Gastroesophageal sphincter (tissue), 4 donors: ENCODE data around the gene VIPR2. TPM values are rescaled to one million over a fixed set of nuclear protein-coding genes. Genes with fewer than 3 reads are reported as not detected.
A peak's percentile ranks its signal among the peaks of the same experiment; 100 is the strongest.

Source experiments
- ATAC-seq: fragments of 150-250 bp; one replicate; pipeline ENCODE4 v1.9.1; 2016; ENCODE audit warnings: mild to moderate bottlenecking, moderate library complexity
- H3K27ac ChIP-seq, 4 donors: fragments of 200-600 bp; sonication (generic) in 3 of 4; 1 replicate in 3 of 4; 2 replicates in 1 of 4; pipeline ENCODE4 v1.5.1; 2016 to 2019
- H3K27me3 ChIP-seq: fragments of 200-600 bp; sonication (generic); one replicate; pipeline ENCODE4 v1.5.1; 2019
- H3K36me3 ChIP-seq, 2 donors: fragments of 200-600 bp; sonication (generic); one replicate each; pipeline ENCODE4 v1.5.1; 2019; ENCODE audit warnings: control low read depth in 1 of 2
- H3K4me1 ChIP-seq, 3 donors: fragments of 200-600 bp; sonication (generic); 1 replicate in 2 of 3; 2 replicates in 1 of 3; pipeline ENCODE4 v1.5.1; 2016 to 2019; ENCODE audit warnings: control low read depth in 2 of 3
- H3K4me3 ChIP-seq, 2 donors: fragments of 200-600 bp; sonication (generic); one replicate each; pipeline ENCODE4 v1.5.1; 2019; ENCODE audit warnings: mild to moderate bottlenecking in 1 of 2, moderate library complexity in 1 of 2
- H3K9me3 ChIP-seq, 3 donors: fragments of 200-600 bp; sonication (generic); one replicate each; pipeline ENCODE4 v1.5.1; 2017 to 2019; ENCODE audit warnings: control low read depth in 2 of 3
- EP300 ChIP-seq: sonication (generic); formaldehyde crosslinking; IDR thresholded peaks from one replicate; pipeline ENCODE4 v1.6.1; 2017; ENCODE audit warnings: antibody characterized with exemption, mild to moderate bottlenecking
- POLR2A ChIP-seq, 2 donors: fragments of 450-650 bp; IDR thresholded peaks; one replicate each; pipeline ENCODE4 v1.6.1; 2017; ENCODE audit warnings: antibody characterized with exemption in 2 of 2, mild to moderate bottlenecking in 2 of 2, moderate library complexity in 1 of 2
- POLR2AphosphoS5 ChIP-seq: sonication (generic); formaldehyde crosslinking; IDR thresholded peaks from one replicate; pipeline ENCODE4 v1.6.1; 2017; ENCODE audit warnings: antibody characterized with exemption
- WGBS, 2 donors: methylation state at CpG; one replicate each; pipeline ENCODE4 v1.1.5; 2018; ENCODE audit warnings: low coverage in 1 of 2; 5-methylcytosine and 5-hydroxymethylcytosine counted together
- total RNA-seq, 4 donors: library from RNA; depleted of rRNA; stranded (reverse); fragments of >200 nt; gene quantifications; one replicate each; pipeline ENCODE4 v1.1.0, GENCODE V29; 2016
- TF ChIP-seq, protein P1 (sequence below), 4 experiments: fragments of 200-600 bp in 2 of 4; fragments of 450-650 bp in 2 of 4; sonication (generic) in 1 of 4; IDR thresholded peaks; one replicate each; pipeline ENCODE4 v1.5.1; 2017 to 2019; ENCODE audit warnings: antibody characterized with exemption in 4 of 4, mild to moderate bottlenecking in 2 of 4, moderate library complexity in 2 of 4

VIPR2 gene
- total RNA-seq, 4 donors from 2014 or later, result 13.3 to 52.5 (median 27.4) TPM

DNA sequence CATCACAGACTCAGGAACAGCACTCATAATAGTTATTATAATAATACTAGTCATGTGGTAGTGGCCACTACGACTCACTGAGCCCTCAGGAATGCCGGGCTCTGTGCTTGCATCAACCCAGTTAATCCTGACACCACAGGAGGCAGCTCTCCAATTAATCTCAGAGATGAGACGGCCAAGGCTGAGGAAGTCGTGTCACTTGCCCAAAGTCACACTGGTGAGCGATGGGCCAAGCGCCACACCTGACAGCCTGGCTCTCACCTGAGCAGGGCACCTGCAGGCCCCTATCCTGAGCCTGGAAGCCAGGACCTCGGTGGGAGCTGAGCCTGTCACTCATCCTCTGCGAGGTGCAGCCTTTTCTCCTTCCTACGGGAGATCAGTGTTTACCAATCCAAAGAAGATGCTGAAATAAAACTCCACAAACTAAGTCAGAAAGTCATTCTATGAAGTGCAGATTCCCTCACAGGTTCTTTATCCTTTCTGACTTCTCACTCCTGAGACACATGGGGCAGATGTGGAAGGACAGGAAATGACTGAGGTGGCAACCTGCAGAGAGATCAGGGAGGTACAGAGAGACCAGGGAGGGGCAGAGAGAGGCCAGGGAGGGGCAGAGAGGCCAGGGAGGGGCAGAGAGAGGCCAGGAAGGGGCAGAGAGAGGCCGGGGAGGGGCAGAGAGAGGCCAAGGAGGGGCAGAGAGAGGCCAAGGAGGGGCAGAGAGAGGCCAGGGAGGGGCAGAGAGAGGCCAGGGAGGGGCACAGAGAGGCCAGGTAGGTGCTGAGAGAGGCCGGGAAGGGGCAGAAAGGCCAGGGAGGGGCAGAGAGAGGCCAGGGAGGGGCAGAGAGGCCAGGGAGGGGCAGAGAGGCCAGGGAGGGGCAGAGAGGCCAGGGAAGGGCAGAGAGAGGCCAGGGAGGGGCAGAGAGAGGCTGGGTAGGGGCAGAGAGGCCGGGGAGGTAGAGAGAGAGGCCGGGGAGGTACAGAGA, 38.5 kb downstream of the VIPR2 start:
- H3K27ac ChIP-seq, result peak overlapping the region in 2 of 4 donors; percentile 45 to 72
- ATAC-seq, result peak; percentile 52

GRCh38 chr7:159105066-159105780, 39.4 kb downstream of the VIPR2 start:
- 93% methylated on average over 3 of the region's 14 CpGs; no CpG with 5 or more reads in 1 of the 2 donors for WGBS, 2 donors
- H3K36me3 ChIP-seq, result peaks cover 0 to 18% of the 10 kb centered on the region in 2 donors
- H3K9me3 ChIP-seq, result no peaks in the 10 kb centered on the region
- peak overlapping the region in 2 of 4 donors; percentile 45 to 72 for H3K27ac ChIP-seq
- H3K27me3 ChIP-seq, result peaks cover 9% of the 10 kb centered on the region
- H3K4me1 ChIP-seq, result peaks cover 0 to 71% (median 12%) of the 10 kb centered on the region in 3 donors
- H3K4me3 ChIP-seq, result no peak overlapping the region
- ATAC-seq, result no peak
- TF ChIP-seq POLR2AphosphoS5 (no peak), POLR2A (IDR thresholded peaks at IDR 0.05) (no peak), EP300 (no peak)
- TF ChIP-seq, protein P1, sequence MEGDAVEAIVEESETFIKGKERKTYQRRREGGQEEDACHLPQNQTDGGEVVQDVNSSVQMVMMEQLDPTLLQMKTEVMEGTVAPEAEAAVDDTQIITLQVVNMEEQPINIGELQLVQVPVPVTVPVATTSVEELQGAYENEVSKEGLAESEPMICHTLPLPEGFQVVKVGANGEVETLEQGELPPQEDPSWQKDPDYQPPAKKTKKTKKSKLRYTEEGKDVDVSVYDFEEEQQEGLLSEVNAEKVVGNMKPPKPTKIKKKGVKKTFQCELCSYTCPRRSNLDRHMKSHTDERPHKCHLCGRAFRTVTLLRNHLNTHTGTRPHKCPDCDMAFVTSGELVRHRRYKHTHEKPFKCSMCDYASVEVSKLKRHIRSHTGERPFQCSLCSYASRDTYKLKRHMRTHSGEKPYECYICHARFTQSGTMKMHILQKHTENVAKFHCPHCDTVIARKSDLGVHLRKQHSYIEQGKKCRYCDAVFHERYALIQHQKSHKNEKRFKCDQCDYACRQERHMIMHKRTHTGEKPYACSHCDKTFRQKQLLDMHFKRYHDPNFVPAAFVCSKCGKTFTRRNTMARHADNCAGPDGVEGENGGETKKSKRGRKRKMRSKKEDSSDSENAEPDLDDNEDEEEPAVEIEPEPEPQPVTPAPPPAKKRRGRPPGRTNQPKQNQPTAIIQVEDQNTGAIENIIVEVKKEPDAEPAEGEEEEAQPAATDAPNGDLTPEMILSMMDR (IDR thresholded peaks at IDR 0.05), result no peak

More for the DNA sequence above, 38.5 kb downstream of the VIPR2 start:
- Histone ChIP-seq H3K36me3 (peaks cover 0 to 18% of the 10 kb centered on the region in 2 donors), H3K4me3 (no peak overlapping the region), H3K4me1 (peaks cover 0 to 69% (median 12%) of the 10 kb centered on the region in 3 donors), H3K27me3 (peaks cover 9% of the 10 kb centered on the region), H3K9me3 (no peaks in the 10 kb centered on the region)
- TF ChIP-seq POLR2AphosphoS5 (peak; percentile 58), EP300 (no peak)
- TF ChIP-seq, protein P1 (IDR thresholded peaks at IDR 0.05), result no peak
- WGBS, 2 donors, result 81 to 84% methylated on average over 3 to 9 of the region's 13 CpGs

DNA sequence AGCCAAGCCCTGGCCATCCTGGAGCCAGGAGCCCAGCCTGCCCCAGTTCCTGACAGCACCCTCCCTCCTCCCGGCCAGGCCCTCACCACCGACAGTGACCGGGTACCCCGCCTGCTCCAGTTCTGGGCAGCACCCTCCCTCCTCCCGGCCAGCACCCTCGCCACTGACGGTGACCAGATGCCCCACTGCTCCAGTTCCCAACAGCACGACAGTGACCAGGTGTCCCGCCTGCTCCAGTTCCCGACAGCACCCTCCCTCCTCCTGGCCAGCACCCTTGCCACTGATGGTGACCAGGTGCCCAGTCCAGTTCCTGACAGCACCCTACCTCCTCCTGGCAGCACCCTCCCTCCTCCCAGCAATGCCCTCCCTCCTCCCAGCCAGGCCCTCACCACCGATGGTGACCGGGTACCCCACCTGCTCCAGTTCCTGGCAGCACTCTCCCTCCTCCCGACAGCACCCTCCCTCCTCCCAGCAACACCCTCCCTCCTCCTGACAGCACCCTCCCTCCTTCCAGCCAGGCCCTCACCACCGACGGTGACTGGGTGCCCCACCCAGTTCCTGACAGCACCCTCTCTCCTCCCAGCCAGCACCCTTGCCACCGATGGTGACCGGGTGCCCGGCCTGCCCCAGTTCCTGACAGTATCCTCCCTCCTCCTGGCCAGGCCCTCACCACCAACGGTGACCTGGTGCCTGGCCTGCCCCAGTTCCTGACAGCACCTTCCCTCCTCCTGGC, 40.3 kb downstream of the VIPR2 start:
- Histone ChIP-seq H3K27ac (peak overlapping the region in 3 of 4 donors; percentile 10 to 72 (median 45)), H3K4me1 (peaks cover 0 to 75% (median 16%) of the 10 kb centered on the region in 3 donors), H3K9me3 (no peaks in the 10 kb centered on the region), H3K4me3 (no peak overlapping the region), H3K27me3 (peaks cover 3% of the 10 kb centered on the region), H3K36me3 (peaks cover 0 to 18% of the 10 kb centered on the region in 2 donors)
- TF ChIP-seq EP300 (no peak), POLR2AphosphoS5 (peak; percentile 92)
- peak; percentile 54 for ATAC-seq
- WGBS, 2 donors, result 52 to 60% methylated on average over 4 to 13 of the region's 19 CpGs

GRCh38 chr7:159103382-159104187, 41.1 kb downstream of the VIPR2 start:
- Histone ChIP-seq H3K9me3 (no peaks in the 10 kb centered on the region), H3K27me3 (no peaks in the 10 kb centered on the region), H3K4me3 (no peak overlapping the region), H3K4me1 (peaks cover 0 to 75% (median 19%) of the 10 kb centered on the region in 3 donors), H3K36me3 (peaks cover 0 to 18% of the 10 kb centered on the region in 2 donors), H3K27ac (peak overlapping the region in 3 of 4 donors; percentile 10 to 72 (median 45))
- WGBS, 2 donors, result 82 to 87% methylated on average over 17 to 20 of the region's 21 CpGs
- ATAC-seq, result no peak
- no peak for TF ChIP-seq POLR2A (IDR thresholded peaks at IDR 0.05)
- no peak for TF ChIP-seq POLR2AphosphoS5
- no peak for TF ChIP-seq EP300
- TF ChIP-seq, protein P1 (IDR thresholded peaks at IDR 0.05), result no peak
